GM23248 (cell line): ENCODE results near the gene OR1D2. TPM values are rescaled to one million over a fixed set of nuclear protein-coding genes. Genes with fewer than 3 reads are reported as not detected.
"Not testable (repeated sequence)": the region's sequence is repeated elsewhere in the genome, so short reads cannot be mapped to it uniquely, and the experiment has no call there.

Experiments used
- DNase-seq: peaks from one replicate; pipeline ENCODE4 v3.0.0-alpha.2; 2015
- H2AFZ ChIP-seq: fragments of 200-600 bp; sonication (generic); 2 replicates; pipeline ENCODE4 v1.6.1; 2016; ENCODE audit warnings: antibody characterized with exemption
- H3F3A ChIP-seq: fragments of 200-600 bp; sonication (generic); 2 replicates; pipeline ENCODE4 v1.6.1; 2016; ENCODE audit warnings: mild to moderate bottlenecking, antibody characterized with exemption, mixed run types; ENCODE audit not compliant: insufficient read depth
- H3K27ac ChIP-seq: fragments of 200-600 bp; sonication (generic); 2 replicates; pipeline ENCODE4 v1.5.1; 2016; ENCODE audit warnings: mild to moderate bottlenecking
- H3K27me3 ChIP-seq: fragments of 200-600 bp; sonication (generic); replicated peaks from 2 replicates; pipeline ENCODE4 v1.6.1; 2016; ENCODE audit warnings: mild to moderate bottlenecking; ENCODE audit not compliant: insufficient read depth
- H3K36me3 ChIP-seq: fragments of 200-600 bp; sonication (generic); 2 replicates; pipeline ENCODE4 v1.6.1; 2016; ENCODE audit warnings: low read depth, mild to moderate bottlenecking
- H3K4me1 ChIP-seq: fragments of 200-600 bp; sonication (generic); 2 replicates; pipeline ENCODE4 v1.6.1; 2016; ENCODE audit warnings: mild to moderate bottlenecking; ENCODE audit not compliant: insufficient read depth
- H3K4me2 ChIP-seq: fragments of 200-600 bp; sonication (generic); one replicate; pipeline ENCODE4 v1.6.1; 2016; ENCODE audit warnings: mild to moderate bottlenecking; ENCODE audit not compliant: unreplicated experiment
- H3K4me3 ChIP-seq: fragments of 200-600 bp; sonication (generic); 2 replicates; pipeline ENCODE4 v1.5.1; 2016; ENCODE audit warnings: mild to moderate bottlenecking
- H3K79me2 ChIP-seq: fragments of 200-600 bp; sonication (generic); 2 replicates; pipeline ENCODE4 v1.6.1; 2016; ENCODE audit warnings: mild to moderate bottlenecking; ENCODE audit not compliant: insufficient read depth
- H3K9ac ChIP-seq: fragments of 200-600 bp; sonication (generic); 2 replicates; pipeline ENCODE4 v1.6.1; 2016; ENCODE audit warnings: mild to moderate bottlenecking
- H3K9me2 ChIP-seq: fragments of 200-600 bp; sonication (generic); 2 replicates; pipeline ENCODE4 v1.6.1; 2016; ENCODE audit warnings: mixed run types, mild to moderate bottlenecking, moderate library complexity; ENCODE audit not compliant: insufficient read depth
- H3K9me3 ChIP-seq: fragments of 200-600 bp; sonication (generic); one replicate; pipeline ENCODE4 v1.6.1; 2017; ENCODE audit warnings: low read depth
- H4K20me1 ChIP-seq: fragments of 200-600 bp; sonication (generic); 2 replicates; pipeline ENCODE4 v1.6.0; 2016; ENCODE audit not compliant: insufficient read depth
- EZH2 ChIP-seq: fragments of 200-600 bp; sonication (generic); IDR thresholded peaks from 2 replicates; pipeline ENCODE4 v1.6.1; 2018; ENCODE audit warnings: antibody characterized with exemption, mild to moderate bottlenecking; ENCODE audit not compliant: insufficient read depth, poor library complexity, severe bottlenecking
- EZH2phosphoT487 ChIP-seq: fragments of 200-600 bp; sonication (generic); IDR thresholded peaks from 2 replicates; pipeline ENCODE4 v1.6.1; 2018; ENCODE audit warnings: antibody characterized with exemption, moderate library complexity, mild to moderate bottlenecking, low read depth; ENCODE audit not compliant: insufficient read depth
- WGBS, 2 experiments: methylation state at CpG; one replicate each; pipeline ENCODE4 v1.1.6; 2015 to 2017; ENCODE audit warnings: low lambda C conversion rate in 2 of 2, low coverage in 1 of 2; ENCODE audit errors: missing lambda C conversion rate in 2 of 2; 5-methylcytosine and 5-hydroxymethylcytosine counted together
- in situ Hi-C: fragments of 300-500 bp; cut with MboI; formaldehyde crosslinking; loops from 2 replicates; pipeline ENCODE4 v1.15.0; 2020
- polyA plus RNA-seq: library from polyadenylated mRNA; unstranded; fragments of >200 nt; fragmentation: Nextera tagmentation; extraction: Ambion mirVana; gene quantifications from 2 replicates; pipeline ENCODE4 v1.2.1, GENCODE V29; 2016
- total RNA-seq: library from RNA; depleted of rRNA; stranded (reverse); fragments of >200 nt; shearing (Covaris generic); gene quantifications from 2 replicates; pipeline ENCODE4 v1.2.3, GENCODE V29; 2014

OR1D2 gene
- total and polyA plus RNA-seq, 2 experiments from 2014 or later: not detected

DNA sequence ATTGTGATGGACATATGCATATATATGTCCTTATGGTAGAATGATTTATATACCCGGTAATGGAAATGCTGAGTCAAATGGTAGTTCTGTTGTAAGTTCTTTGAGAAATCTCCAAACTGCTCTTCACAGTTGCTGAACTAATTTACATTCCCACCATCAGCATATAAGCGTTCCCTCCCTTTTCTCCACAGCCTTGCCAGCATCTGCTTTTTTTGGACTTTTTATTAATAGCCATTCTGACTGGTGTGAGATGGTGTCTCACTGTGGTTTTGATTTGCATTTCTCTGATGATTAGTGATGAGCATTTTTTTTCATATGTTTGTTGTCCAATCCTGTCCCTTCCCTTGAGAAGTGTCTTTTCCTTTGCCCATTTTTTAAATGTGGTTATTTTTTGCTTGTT, 49.4 kb downstream of the OR1D2 start:
- H3F3A ChIP-seq, H3K79me2 ChIP-seq, DNase-seq, H3K36me3 ChIP-seq, H3K4me2 ChIP-seq, H3K9ac ChIP-seq, H2AFZ ChIP-seq, H3K27ac ChIP-seq, H4K20me1 ChIP-seq, H3K4me3 ChIP-seq, H3K4me1 ChIP-seq, H3K9me3 ChIP-seq, H3K27me3 ChIP-seq, H3K9me2 ChIP-seq, in situ Hi-C loops: not testable (repeated sequence)
- WGBS, 2 experiments: 38 to 69% methylated on average over 1 of the region's 2 CpGs

DNA sequence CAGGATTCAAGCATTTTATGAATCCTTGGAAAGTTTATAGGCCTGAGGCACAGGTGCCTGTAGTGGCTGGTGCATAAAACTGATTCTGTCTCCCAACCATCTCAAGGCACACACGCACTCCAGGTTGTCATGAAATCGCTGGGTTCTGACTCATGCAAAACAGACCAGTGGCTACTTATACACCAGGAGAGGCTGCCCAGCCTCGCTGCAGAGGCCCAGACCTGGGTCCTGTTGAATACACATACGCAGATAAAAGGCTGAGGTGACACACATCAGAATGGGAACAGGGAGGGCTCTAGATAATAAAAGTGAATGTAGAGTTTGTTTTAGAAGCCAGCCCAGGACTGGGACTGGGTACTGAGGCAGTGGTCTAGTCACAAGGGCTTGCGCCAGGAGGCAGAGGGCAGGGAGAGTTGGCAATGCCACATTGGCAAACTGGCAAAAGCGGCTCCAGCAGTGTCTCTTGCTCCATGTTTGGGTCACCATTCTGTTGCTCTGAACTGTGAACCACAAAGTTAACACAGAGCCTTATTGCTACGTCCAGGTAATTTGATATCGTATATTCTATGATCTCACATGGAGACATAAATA, 54.4 kb downstream of the OR1D2 start:
- in situ Hi-C loops: loop anchor here (25.0 kb wide), 1 partner anchor 588 kb away; the partner anchor contains the start of genes CTNS and SHPK
- H3K9me3 ChIP-seq: no peaks in the 10 kb centered on the region
- peak overlapping the region; percentile 99 for H2AFZ ChIP-seq

DNA sequence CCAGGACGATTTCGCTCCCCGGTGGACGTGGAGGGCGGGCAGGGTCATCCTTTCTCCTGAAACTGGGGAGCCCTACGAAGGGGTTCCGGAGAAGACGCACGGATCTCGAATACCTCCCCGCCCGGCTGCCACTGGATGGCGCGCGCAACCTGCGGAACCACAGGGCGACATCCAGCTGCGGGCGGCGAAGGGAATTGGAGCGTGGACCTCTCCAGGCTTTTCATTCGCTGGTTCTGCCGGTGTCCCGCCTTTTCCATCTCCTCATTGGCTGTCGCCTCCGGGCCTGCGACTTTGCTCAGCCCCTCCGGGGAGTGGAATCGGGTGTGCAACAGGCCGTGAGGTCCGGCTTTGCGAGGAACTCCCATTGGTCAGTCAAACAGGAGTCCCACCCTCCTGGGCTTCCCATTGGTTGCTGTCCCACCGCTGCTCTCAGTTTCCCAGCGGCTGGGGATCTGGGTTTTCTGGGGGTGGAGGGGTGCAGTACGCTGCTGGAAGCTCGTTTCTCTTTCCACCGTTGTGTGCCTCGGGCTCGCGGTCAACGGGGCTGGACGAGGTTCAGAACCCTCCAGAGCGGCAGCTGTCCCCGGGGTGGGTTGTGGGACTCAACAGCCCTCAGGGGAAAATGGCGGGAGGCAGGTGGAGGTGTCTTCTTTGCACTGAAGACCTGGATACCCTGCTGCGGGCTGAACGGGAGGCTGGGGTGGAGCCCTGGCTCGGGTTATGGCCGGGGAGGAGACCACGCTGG, 55.3 kb downstream of the OR1D2 start:
- no peaks in the 10 kb centered on the region for H3K4me1 ChIP-seq
- peak overlapping the region; percentile 99 for H2AFZ ChIP-seq
- peak overlapping the region; percentile 89 for H3K4me3 ChIP-seq
- H4K20me1 ChIP-seq: no peaks in the 10 kb centered on the region
- no peaks in the 10 kb centered on the region for H3K9me3 ChIP-seq
- H3K79me2 ChIP-seq: no peaks in the 10 kb centered on the region
- H3F3A ChIP-seq: no peaks in the 10 kb centered on the region
- peak overlapping the region; percentile 72 for H3K9ac ChIP-seq
- peak overlapping the region; percentile 92 for H3K4me2 ChIP-seq
- H3K9me2 ChIP-seq: no peaks in the 10 kb centered on the region
- H3K36me3 ChIP-seq: no peaks in the 10 kb centered on the region
- in situ Hi-C loops: loop anchor here (25.0 kb wide), 1 partner anchor 588 kb away; the partner anchor contains the start of genes CTNS and SHPK
- DNase-seq: peak; percentile 99
- H3K27me3 ChIP-seq: no peaks in the 10 kb centered on the region
- 1 to 2% methylated on average over 46 to 48 of the region's 50 CpGs for WGBS, 2 experiments
- H3K27ac ChIP-seq: no peak overlapping the region
- TF ChIP-seq EZH2phosphoT487: no peak
- TF ChIP-seq EZH2: no peak

More for the DNA sequence above, 54.4 kb downstream of the OR1D2 start:
- H3F3A ChIP-seq: no peaks in the 10 kb centered on the region
- no peaks in the 10 kb centered on the region for H3K36me3 ChIP-seq
- no peaks in the 10 kb centered on the region for H3K4me1 ChIP-seq
- H3K4me3 ChIP-seq: peak overlapping the region; percentile 89; the same call in 1 of the 2 replicates
- no peaks in the 10 kb centered on the region for H3K9me2 ChIP-seq
- no peak overlapping the region for H3K9ac ChIP-seq
- TF ChIP-seq EZH2 (no peak), EZH2phosphoT487 (no peak)
- 94 to 96% methylated on average over 8 of the region's 8 CpGs for whole genome bisulfite sequencing, 2 experiments
- no peaks in the 10 kb centered on the region for H3K27me3 ChIP-seq
- H3K79me2 ChIP-seq: no peaks in the 10 kb centered on the region
- H4K20me1 ChIP-seq: no peaks in the 10 kb centered on the region
- DNase-seq: peak; percentile 24
- H3K27ac ChIP-seq: no peak overlapping the region
- H3K4me2 ChIP-seq: peak overlapping the region; percentile 77

DNA sequence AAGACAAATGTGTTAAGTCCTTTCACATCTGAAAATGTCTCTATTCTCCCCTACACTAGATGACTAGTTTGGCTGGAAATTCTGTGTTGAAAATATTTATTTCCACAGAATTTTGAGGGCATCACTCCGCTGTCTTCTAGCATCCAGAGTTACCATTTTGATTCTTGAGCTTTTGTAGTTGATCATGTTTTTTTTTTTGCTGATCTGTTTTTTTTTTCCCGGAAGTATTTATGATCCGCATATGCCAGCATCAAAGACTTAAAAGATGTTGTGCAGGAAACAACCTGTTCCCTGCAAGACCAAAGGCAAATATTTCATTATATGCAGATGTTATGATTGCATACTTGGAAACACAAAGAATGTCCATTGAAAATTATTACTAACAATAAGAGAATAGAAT, 57.5 kb downstream of the OR1D2 start:
- no peak for DNase-seq
- H3K9me3 ChIP-seq: no peaks in the 10 kb centered on the region
- H3K79me2 ChIP-seq: no peaks in the 10 kb centered on the region
- H3K27me3 ChIP-seq: no peaks in the 10 kb centered on the region
- 34 to 41% methylated on average over 3 of the region's 3 CpGs for WGBS, 2 experiments
- H4K20me1 ChIP-seq: no peaks in the 10 kb centered on the region
- H3K4me3 ChIP-seq: no peak overlapping the region
- H2AFZ ChIP-seq: no peak overlapping the region
- no peak for TF ChIP-seq EZH2phosphoT487
- TF ChIP-seq EZH2: no peak
- in situ Hi-C loops: loop anchor here (25.0 kb wide), 1 partner anchor 591 kb away; the partner anchor contains the start of genes CTNS and SHPK
- H3K4me1 ChIP-seq: no peaks in the 10 kb centered on the region
- H3K9me2 ChIP-seq: no peaks in the 10 kb centered on the region
- H3F3A ChIP-seq: no peaks in the 10 kb centered on the region
- no peak overlapping the region for H3K4me2 ChIP-seq
- no peak overlapping the region for H3K27ac ChIP-seq
- H3K36me3 ChIP-seq: no peaks in the 10 kb centered on the region
- H3K9ac ChIP-seq: no peak overlapping the region
